IPS-18c (cell line): ENCODE data around the gene HOXA5.
A peak's percentile ranks its signal among the peaks of the same experiment; 100 is the strongest.

Experiments
- H3K4me3 ChIP-seq: 2 replicates; pipeline ENCODE4 v1.7.0; 2013; ENCODE audit warnings: low read depth, mild to moderate bottlenecking, low read length, moderate library complexity; ENCODE audit not compliant: insufficient read depth
- H3K9me3 ChIP-seq: one replicate; pipeline ENCODE4 v1.6.1; 2013; ENCODE audit warnings: mild to moderate bottlenecking, low read length, moderate library complexity; ENCODE audit not compliant: control insufficient read depth, insufficient read depth

The HOXA5 gene

DNA sequence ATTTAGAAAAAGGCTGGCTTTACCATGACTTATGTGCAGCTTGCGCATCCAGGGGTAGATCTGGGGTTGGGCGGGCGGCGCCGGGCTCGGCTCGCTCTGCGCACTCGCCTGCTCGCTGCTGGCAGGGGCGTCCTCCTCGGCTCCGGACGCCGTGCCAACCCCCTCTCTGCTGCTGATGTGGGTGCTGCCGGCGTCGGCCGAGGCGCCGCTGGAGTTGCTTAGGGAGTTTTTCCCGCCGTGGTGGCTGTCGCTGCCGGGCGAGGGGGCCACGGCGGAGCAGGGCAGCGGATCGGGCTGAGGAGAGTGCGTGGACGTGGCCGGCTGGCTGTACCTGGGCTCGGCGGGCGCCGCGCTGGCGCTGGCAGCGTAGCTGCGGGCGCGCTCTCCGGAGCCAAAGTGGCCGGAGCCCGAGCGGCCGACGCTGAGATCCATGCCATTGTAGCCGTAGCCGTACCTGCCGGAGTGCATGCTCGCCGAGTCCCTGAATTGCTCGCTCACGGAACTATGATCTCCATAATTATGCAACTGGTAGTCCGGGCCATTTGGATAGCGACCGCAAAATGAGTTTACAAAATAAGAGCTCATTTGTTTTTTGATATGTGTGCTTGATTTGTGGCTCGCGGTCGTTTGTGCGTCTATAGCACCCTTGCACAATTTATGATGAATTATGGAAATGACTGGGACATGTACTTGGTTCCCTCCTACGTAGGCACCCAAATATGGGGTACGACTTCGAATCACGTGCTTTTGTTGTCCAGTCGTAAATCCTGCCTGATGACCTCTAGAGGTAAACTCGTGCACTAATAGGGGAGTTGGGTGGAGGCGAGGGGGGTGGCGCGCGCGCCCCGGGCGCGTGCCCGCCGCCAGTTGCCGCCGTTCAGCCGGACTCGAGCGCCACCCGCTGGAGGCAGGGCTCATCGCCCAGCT is at the start of gene HOXA5:
TSS of gene HOXA5 (minus strand) at position 659 of the 927 bp plus-strand sequence. CDS start at position 585, 74 bp downstream.
- peak within 1 kb of the TSS; percentile 51 for H3K4me3 ChIP-seq
- peaks cover 7% of the 10 kb centered on the region for H3K9me3 ChIP-seq

DNA sequence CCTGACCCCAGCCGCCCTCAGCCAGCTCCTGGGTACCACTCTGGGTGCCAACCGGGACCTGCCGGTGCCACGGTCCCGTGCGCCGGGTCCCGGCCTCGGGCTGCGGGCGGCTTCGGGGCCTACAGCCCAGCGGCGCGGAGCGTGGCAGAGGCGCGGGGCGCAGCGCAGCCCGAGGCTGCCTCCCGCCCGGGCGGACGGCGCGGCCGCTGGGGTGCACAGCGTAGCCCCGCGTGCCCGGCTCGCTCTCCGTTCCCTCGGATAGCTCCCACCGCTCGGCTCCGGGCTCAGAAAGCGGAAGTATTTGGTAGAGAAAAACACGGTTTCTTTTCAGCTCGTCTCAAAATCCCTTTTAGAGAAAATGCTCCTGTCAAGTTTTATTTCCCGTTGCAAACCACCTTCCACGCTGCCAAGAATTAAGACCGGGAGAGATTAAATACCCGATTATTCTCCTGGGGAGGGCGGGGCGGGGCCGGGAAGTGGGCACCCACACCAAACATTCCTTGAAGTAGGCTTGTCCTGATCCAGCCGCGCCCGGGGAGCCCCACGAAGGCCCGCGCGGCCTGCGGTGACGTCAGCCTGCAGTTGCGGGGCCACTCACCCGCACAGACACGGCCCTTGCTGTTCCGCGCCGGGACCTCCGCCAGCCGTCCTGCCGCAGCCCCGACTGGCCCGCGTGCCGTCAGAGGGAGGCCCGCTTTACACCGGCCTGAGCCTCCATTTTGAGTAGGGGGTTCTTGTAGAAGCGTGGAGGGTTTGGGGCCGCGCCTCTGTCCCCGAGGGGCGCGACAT is 49.3 kb upstream of the HOXA5 start:
- Histone ChIP-seq H3K9me3 (peaks cover under 1% of the 10 kb centered on the region), H3K4me3 (peak overlapping the region; percentile 20)

DNA sequence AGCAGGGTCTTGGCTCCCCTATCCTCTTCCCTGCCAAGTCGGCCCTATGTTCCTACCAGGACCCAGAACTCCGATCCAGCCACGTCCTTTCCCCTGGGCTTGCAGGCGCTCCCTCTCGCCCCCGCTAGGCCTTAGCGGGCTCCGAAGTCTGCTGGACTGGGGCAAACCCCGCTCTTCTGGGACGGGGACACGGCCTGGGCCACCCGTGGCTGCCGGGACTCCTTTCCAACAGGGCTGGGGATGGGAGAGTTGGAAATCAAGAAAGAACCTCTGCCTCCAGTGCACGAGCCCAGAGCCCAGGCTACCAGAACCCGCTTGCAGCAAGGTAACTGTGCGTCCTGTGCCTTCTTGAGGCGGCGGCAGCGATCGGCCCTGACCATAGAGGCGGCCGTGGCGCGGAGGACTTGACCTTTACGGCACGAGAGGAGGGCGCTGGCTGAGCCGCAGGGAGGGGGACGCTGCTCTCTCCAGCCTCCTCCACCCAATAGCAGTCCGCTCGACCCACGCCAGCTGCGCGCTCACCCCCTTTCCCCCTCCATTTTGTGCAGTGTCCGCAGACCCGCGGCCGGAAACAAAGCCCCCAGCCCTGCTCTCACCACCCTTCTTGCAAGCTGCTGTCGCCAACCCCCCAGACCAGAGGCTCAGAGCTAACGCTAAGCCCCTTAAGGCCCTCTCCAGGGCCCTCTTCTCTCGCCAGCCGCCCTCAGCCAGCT is 48.5 kb upstream of the HOXA5 start:
- Histone ChIP-seq H3K4me3 (peak overlapping the region; percentile 20), H3K9me3 (peaks cover 2% of the 10 kb centered on the region)

DNA sequence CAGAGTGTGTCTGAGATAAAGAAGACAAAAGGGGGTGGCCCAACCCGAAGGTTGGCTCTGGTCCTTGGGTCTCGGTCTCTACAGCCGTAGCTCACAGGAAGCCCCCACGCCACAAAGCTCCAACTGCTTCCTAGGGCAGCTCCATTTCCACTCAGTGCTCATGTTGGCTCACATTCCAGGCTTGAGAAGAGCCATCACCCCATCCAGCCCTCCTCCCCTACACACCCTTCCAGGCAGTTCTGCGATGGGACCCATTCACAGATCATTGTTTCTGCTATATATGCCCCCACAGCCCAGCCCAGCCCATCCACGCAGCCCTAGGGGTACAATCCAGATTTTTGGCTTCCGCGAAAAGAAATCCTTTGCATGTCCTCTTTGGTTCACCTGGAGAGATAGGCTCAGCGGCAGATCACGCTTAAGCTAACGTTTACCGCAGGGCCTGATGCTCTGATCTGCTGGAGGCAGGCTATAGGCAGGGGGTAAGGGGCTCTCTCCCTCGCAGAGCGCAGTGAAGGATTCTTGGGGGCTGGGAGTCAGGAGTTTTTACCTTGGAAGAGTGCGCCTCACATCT is 47.8 kb upstream of the HOXA5 start:
- Histone ChIP-seq H3K9me3 (peaks cover 2% of the 10 kb centered on the region), H3K4me3 (no peak overlapping the region)

DNA sequence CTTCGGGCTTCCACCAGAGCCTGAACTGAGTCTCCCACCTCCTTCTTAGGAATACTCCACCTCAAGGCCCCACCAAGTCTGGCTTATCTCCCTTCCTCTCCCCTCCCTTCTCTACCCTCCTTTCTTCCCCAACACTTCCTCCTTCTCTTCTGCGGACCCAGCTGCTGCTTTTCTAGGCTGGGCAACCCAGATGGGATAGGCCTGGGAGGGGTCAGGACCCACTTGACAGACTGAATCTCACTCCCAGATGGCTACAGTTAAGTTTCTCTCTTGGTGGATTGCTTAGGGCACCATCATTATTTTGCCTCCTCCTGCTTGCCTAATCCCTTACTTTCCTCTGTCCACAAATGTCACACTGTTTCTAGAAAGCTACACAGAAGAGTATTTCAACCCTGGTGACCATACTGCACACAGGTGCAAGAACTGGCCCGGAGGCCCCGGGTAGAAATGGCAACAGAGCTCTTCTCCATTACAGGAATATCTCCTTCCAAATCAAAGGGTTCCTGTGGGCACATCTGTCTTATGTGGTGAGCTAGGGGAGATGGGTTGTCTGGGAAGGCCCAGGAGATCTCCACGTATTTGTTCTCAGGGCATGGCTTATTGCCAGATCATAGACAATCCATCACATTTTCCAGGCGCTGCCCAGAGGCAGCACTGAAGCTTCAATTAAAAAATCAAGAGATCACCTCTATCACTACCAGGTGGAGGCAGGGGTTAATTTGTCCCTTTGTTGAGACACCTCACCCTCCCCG is 46.7 kb upstream of the HOXA5 start:
- peaks cover 2% of the 10 kb centered on the region for H3K9me3 ChIP-seq
- no peak overlapping the region for H3K4me3 ChIP-seq

DNA sequence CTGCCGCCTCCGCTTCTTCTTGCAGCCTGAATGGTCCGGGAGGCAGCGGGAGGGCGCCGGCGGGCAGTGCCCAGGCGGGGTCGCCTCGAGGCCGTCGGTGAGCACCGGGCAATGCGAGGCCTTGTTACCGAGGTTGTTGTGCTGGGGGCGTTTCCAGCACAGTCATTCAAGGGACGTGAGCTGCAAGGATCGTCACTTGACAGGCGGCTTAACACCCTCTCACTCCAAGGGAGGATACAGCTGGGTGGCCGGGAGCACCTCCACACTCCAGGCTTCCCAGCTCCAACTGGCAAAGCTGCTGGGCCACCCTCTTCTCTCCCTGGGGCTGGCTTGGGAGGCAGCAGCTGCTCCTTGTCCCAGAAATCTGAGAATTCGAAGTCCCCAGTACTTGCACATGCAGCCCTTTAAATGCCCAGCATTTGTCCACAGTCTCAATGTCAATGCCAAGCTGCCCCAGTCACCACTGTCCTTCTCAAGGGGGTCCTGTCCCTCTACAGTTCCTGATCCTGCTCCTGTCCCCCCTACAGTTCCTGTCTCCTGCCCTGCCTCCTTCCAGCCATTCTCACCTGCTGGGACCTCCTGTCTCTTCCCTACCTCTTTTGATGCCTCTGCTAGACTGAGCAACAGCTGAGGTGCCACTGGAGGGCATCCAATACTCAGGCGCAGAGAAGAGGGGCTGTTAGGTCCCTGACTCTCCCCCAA is 46.0 kb upstream of the HOXA5 start:
- H3K4me3 ChIP-seq: no peak overlapping the region

DNA sequence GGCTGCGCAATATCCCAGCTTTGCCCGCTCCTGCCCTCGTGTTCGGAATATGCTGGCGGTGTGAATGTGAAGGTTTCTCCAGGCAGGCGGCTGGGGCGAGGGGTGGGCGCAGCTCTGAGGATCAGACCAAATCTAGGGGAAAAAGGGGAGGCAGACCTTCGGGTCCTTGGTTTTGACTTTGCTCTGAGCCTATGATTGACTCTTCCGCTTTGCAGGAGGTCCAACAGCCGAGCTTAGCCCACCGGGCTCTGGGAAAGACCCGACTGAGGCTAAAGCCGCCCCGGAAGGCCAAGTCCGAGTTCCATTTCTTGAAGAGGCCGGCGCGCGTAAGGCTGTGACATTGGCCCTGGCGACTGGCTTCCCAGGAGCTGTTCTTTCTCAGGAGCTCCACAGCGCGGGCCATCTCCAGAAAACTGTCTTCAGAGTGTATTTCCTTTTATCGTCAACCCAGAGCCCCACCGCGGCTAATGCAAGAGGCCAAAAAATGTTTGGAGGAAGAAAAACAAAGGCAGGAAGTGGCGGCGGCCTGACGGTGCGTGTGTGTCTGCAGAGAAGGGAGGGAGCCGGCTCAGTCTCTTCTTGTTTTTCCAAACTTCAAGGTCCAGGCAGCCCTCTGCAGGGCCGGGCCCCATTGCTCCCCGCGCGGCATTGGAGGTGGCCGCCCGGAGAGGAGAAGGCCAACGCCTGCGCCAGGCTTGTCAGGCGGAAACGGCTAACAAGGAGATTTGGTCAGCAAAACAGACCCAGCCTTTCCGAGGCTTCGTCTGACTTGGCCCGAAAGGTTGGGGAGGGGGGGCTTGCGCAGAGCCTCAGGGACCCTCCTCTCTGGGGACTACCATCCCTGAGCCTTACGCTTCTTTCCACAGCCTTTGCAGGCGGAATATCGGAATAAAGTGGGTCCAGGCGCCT is 45.2 kb upstream of the HOXA5 start:
- H3K9me3 ChIP-seq: peaks cover 2% of the 10 kb centered on the region
- no peak overlapping the region for H3K4me3 ChIP-seq

More for the DNA sequence above, 46.0 kb upstream of the HOXA5 start:
- H3K9me3 ChIP-seq: peaks cover 2% of the 10 kb centered on the region

DNA sequence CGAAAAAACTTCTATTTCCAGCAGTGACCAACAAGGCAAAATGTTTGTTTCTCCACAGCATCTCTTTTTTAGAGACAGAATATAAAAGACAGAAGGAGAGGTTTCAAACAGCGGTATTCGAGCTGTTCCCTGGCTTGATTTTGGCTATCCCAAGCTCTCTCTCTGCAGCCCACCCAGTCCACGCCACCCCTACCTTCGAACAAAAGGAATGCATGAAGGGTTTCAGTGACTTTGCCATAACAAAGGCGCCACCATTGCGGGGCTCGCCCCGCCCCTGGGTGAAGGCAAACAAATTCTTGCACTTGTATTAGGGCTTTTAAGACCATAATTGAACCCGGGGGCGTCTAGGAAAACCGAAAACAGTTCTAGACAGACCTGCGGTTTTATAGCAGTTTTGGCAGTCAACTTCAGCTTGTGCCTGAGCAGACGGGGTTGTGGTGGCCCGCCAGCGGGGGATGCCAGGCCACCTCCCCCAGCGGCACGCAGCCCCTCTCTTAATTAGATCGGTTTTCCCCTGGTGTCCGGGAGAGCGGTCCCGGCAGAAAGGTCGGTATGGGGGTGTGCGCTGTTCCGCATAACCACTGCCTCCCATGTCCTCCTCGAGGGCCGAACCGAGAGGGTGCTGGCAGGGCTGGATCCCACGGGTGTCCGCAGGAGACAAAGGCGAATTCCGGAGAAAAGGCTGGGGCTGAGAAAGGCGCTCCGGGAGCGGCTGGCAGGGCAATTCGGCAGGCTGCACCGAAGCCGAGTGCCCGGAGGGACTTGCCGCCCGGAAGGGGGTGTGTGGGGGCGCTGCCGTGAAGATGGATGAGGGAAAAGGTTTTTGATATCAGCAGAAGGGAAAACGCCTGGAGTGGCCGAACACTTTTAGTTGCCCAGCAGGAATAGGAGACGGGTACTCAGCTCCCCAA is 44.2 kb upstream of the HOXA5 start:
- no peak overlapping the region; the same call in 1 of the 2 replicates for H3K4me3 ChIP-seq
- peaks cover 2% of the 10 kb centered on the region for H3K9me3 ChIP-seq

DNA sequence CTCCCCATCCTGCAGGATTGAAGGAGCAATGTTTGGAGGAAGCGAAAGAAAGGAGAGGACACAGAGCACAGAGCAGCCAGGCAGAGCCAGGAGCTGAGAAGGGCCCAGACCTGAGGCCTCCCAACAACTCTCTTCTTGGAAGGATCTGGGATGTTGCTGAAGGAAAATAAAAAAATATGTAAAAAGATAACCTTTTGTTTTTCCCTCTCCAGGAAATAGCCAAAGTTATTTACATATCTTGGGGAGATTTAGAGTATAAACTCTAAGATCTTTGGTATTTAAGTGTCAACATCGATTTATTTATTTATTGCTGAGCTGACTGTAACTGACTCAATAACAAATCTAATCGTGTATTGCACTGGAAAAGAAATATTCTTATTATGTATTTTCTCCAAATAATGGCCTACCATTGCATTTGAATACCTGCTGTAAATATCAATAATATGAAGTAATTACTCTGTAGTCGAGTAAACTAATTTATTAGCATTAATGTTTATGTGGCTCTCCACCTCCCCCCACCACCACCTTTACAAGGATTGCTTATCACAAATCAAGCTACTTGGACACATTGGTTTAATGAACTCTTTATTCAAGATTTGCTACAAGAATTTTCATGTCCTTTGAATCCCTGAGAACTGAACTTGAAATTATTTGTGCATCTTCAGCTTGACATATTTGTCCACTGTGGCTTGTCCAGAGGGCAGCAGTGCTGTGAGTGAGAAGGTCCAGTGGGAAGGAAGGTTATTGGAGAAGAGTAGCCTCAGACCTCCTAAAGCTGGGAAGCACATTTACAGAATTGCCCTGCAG is 43.4 kb upstream of the HOXA5 start:
- Histone ChIP-seq H3K4me3 (no peak overlapping the region), H3K9me3 (peaks cover 2% of the 10 kb centered on the region)

DNA sequence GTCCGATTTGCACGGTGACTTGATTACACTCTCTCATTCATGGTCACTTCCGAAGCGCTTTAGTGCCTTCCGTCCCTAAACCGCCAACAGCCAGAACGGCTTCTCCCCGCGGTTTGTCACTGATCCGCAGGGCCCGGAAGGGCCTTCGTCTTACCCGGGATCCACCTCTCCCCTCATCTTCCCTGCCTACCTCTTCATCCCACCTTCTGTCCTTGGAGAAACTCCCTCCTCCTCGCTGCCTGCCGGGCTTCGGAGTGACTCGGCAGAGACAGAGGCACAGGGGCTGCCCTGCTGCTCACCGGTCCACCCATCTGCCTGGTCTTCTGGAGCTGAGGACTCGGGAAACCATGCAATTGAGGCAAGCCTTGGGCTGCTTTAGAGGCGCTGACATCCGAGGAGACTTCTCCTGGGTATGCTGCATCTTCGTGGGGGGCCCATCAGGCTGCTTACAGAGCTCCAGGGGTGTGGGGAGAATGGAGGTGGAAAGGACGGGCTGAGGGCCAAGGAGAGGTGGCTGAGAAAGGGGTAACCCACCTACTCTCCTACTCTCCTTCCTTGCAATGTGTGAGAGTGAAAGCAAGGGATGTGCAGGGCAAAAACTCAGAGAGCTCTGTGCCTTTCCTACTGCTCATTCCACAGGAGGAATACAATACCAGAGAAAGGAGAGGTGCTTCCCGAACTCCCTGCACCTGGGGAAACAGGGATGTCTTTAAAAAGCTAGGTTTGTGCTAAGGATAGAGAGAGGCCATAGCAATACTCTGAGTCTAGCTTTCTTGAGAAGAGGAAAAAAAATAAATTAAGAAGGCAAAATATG is 42.6 kb upstream of the HOXA5 start:
- Histone ChIP-seq H3K4me3 (no peak overlapping the region), H3K9me3 (peaks cover 2% of the 10 kb centered on the region)

DNA sequence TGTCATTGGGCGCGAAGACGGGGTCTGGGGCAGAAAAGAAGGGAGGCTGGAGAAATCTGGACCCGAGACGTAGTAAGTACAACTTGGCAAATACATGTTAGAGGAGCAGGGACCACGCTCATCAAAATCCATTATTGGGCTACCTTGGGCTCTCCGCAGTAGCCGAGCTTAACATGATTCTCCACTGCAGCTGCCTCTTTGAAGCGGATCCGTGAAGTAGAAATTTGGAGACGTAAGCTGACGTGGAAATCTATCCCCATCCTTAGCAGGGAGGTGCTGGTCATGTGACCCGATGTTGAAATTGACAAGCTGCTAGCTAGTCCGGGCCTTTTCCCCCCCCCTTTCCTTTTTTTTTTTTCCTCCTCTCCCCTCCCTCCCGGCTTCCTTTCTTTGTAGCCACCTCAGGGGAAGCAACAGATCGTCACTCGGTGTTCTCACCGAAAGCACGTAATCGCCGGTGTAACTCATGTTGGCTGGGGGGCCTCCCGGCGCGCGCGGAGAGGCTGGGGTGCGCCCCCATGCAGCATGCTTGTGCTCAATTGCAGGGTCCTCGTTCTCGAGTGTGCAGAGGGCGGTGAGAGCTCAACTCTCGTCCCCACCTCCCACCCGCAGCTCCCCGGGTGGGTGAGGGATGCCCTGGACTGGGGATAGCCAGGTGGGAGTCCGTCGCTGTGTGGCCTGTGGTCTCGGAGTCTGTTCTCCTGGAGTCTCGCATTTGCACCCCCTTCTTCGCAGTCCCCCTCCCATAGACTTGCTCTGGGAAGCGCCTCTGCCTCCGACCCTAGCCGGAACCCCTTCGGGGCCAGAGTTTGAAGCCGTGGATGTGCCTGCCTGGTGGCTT is 41.8 kb upstream of the HOXA5 start, which contains the start of gene HOXA11:
TSS of gene HOXA11 (minus strand) at position 220 of the 841 bp plus-strand sequence. CDS start at position 132, 88 bp downstream.
- Histone ChIP-seq H3K9me3 (peaks cover 2% of the 10 kb centered on the region), H3K4me3 (no peak within 1 kb of the TSS)
